HG03442 (cell line): ENCODE measurements around the gene MSS51.
"Not testable (repeated sequence)": the region's sequence is repeated elsewhere in the genome, so short reads cannot be mapped to it uniquely, and the experiment has no call there.

ENCODE experiments used
- ATAC-seq: cut with Tn5 transposase; IDR thresholded peaks from one replicate; pipeline ENCODE4 v1.9.1; 2021; ENCODE audit warnings: mild to moderate bottlenecking, moderate library complexity; ENCODE audit not compliant: unreplicated experiment

MSS51 gene

DNA sequence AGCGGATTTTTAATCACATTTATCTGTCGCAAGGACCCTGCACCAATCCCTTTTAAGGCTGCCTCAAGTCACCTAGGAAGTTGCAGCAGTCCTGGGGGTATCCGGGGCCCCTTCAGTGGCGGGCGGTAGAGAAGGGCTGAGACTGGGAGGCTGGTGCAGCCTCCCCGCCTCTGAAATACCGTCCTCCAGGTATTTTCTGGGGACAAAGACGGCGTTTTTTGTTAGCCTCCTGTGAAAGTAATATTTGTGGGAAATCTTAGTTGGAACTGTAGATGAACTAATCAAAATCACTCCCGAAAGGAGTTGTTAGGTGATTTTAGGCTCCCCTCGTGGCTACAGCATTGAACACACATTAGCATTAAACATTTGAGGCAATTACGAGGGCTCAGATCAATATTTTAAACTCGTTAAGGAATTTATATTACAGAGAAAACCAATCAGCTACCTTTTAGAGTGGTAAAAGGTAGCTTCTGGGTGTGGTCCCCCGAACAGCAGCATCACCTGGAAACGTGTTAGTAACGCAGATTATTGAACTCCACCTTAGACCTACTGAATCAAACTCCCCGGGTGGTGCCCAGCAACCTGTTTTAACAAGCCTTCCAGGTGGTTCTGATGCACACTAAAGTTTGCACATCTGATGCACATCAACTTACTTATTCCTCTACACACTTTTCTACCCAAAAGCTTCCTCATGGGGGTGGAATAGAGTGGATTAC is 19.0 kb downstream of the MSS51 start:
- ATAC-seq = peak; percentile 15

DNA sequence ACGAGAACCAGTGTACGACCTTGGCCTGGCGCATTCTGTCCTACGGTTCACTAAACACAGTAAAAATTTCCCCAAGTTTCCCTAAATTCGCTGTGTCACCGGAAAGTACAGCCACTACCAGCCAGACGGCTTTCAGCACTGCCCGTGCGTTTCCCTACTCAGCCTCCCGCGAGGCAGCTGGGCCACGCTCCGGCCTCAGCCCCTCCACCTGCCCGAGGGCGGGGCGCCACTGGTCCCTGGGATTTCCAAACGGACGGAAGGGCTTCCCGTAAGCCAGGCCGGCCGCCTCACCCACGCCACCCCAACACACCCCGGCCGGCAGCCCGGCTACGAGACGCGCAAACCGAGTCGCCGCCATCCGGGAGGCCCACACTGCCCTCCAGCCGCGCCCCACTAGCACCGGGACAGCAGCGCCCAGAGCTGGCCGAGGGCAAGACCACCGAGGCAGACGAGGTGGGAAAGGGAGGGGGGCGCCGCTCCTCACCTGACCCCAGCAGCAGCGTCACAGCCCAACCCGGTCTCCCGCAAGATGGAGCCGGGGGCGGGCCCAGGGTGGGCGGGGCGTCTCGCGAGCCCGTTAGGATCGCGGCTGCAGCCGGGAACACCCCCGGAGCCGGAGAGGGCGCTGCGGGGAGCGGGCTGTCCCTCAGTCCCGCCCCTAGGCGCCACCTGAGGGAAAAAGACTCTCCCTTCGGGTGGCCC is 19.7 kb downstream of the MSS51 start, which contains the start of gene ANXA7:
Gene ANXA7 (minus strand): TSS at position 531 of the 702 bp plus-strand sequence. CDS start 13,202 bp downstream, outside the sequence.
- peak; percentile 90 for ATAC-seq

DNA sequence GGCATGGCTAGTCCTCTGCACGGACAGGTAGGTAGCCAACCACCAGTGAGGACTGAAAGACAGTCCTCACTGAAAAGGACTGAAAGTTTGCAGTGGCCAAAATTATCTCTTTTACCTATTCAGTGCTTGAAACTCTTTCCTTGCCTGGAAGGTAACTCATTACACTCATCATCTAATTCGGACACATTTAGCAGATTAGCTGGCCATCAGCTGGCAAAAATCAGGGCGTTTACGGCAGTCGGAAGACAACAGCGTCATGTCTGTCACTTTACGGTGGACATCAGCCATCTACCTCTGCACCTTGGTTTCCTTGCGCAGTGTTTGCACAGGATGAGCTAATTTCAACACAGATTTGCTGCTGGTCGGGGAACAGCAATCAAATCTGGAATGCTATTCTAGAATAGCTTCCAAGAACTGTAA is 20.2 kb downstream of the MSS51 start:
- ATAC-seq = peak; percentile 25

GRCh38 chr10:73410897-73411296 is 22.5 kb downstream of the MSS51 start:
- ATAC-seq = no peak

- ATAC-seq = no peak
Observed at GRCh38 chr10:73408978-73409521, 24.3 kb downstream of the MSS51 start.

GRCh38 chr10:73408061-73408460 is 25.3 kb downstream of the MSS51 start:
- ATAC-seq = no peak

DNA sequence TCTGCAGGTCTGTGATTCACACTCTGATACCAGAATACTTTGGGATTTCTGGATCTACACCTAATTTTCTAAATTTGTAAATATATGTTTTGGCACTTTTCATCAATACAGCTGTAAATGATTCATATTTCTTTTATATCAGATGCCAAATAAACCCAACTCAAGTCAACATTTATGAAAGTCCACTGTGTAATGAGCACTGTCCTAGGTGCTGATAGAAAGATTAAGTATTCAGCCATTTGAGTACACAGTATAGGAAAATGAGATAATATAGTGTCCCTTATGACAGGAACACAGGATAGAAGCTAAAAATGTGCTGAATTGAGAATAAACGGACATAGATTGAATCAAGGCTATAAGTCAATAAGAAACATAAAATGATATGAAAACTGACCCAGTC is 25.9 kb downstream of the MSS51 start:
- ATAC-seq = no peak

GRCh38 chr10:73406846-73407245 is 26.5 kb downstream of the MSS51 start:
- no peak for ATAC-seq

DNA sequence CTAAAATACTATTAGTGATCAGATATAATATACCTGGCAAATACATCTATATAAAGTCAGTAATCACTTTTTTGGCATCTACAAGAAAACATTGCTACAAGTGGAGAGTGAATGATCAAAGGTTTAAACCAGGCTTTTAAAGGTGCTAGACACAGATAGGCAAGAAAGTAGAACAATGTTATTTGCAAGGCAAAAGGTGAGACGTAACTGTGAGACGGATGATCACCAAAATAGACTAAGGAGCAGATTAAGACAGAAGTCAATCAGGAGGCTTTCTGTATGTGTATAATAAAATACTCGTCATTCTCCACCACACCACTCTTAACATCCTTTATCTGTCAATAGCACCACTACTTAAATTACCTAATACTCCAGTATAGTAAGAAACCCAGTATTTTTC is 27.8 kb downstream of the MSS51 start:
- ATAC-seq = no peak

DNA sequence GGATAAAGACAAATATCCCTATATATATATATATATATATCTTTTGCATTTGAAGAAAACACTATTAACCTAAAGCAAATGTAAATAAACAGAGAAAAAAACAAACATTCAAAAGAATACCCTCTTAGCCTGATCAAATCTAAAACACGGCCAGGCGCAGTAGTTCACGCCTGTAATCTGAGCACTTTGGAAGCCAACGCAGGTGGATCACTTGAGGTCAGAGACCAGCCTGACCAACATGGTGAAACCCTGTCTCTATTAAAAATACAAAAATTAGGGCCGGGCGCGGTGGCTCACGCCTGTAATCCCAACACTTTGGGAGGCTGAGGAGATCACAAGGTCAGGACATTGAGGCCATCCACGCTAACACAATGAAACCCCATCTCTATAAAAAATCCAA is 28.7 kb downstream of the MSS51 start:
- no peak for ATAC-seq

DNA sequence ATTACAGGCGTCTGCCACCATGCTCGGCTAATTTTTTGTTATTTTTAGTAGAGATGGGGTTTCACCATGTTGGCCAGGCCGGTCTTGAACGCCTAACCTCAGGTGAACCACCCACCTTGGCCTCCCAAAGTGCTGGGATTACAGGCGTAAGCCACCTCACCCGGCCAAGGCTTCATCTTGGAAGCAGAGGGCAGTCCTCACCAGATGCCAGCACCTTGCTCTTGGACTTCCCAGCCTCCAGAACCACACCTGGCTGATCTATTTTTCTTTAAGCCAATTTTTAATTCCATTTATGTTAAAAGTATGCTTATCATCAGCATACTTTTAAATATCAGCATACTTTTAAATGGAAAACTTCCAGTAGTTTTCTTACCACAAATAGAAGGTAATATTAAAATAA is 31.7 kb downstream of the MSS51 start:
- no peak for ATAC-seq

DNA sequence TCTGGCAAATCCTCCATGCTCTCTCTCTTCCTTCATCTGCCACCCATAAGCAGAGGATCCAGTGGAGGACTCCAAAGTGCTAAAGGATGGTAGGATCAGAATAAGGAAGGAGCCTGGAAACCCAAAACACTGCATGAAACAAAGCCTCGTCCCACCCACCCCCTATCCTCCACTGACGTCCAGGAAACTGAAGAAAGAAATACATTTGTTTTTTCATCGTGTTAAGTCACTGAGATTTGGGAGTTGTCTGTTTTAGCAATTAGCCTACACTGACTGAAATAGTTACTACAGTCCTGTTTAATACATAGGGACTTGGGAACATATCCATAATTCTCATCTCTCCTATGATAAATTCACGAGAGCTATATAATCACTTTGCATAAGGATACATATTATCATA is 34.3 kb downstream of the MSS51 start:
- ATAC-seq = no peak

- ATAC-seq = no peak
Observed at GRCh38 chr10:73398024-73398423, 35.3 kb downstream of the MSS51 start.

GRCh38 chr10:73394325-73394724 is 39.0 kb downstream of the MSS51 start:
- not testable (repeated sequence) for ATAC-seq

- ATAC-seq = no peak
Observed at GRCh38 chr10:73388228-73388627, 45.1 kb downstream of the MSS51 start.

GRCh38 chr10:73386583-73386982 is 46.8 kb downstream of the MSS51 start:
- no peak for ATAC-seq

GRCh38 chr10:73379064-73379748 is 54.2 kb downstream of the MSS51 start:
- peak; percentile 46 for ATAC-seq

DNA sequence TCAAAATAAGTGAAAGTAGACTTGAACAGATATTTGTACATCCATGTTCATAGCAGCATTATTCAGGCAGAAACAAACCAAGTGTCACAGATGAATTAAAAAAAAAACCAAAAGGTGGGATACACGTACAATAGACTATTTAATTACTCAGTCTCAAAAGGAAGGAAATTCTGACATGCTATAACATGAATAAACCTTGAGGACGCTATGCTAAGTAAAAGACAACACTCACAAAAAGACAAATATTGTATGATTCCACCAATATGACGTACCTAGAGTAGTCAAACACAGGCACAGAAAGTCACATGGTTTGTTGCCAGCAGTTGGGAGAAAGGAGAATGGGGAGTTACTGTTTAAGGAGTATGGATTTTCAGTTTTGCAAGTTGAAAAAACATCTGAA is 56.7 kb downstream of the MSS51 start:
- no peak for ATAC-seq
